Fibroblast of the conjunctiva (primary cell): ENCODE measurements around the gene CADM3.
A peak's percentile ranks its signal among the peaks of the same experiment; 100 is the strongest.

Experiments used
- DNase-seq: peaks from one replicate; pipeline ENCODE4 v3.0.0-alpha.2; 2010; ENCODE audit warnings: low read depth

Gene CADM3

DNA sequence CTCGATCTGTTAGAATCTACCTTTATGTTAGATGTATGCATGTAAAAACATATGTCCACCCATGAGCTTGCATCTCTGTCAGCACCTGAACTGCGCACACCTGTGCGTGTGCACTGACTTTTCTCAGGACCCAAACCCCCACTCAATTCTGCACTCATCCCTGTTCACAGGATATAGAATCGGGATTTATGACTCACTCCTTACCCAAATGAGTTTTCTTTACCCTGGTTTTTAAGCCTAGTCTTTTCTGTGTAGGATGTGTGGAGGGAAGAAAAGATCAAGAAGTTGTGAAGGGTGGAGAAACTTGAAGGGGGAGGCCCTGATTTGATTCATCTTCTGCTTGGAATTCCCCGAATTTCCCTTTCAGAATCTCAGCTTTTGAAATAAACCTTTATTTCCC, 35.7 kb downstream of the CADM3 start:
- no peak for DNase-seq

DNA sequence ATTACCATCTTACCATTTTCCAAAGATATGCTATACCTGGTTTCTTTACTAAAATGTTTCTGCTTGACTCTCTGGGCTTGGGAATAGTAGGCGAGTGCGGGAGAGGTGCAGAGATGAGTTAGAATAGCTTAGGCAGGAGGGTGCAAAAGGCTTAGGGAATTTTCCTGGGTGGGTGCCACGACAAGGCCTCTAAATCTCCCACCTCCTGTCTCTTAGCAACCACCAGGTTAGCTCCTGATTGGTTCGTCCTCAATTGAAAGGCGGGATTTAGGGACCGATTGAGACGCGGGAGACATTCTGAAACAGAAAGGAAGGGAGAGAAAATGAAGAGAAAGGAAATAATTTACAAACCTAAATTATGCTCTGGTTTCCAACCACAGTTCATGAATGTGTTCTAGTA, 36.4 kb downstream of the CADM3 start:
- DNase-seq, result no peak

DNA sequence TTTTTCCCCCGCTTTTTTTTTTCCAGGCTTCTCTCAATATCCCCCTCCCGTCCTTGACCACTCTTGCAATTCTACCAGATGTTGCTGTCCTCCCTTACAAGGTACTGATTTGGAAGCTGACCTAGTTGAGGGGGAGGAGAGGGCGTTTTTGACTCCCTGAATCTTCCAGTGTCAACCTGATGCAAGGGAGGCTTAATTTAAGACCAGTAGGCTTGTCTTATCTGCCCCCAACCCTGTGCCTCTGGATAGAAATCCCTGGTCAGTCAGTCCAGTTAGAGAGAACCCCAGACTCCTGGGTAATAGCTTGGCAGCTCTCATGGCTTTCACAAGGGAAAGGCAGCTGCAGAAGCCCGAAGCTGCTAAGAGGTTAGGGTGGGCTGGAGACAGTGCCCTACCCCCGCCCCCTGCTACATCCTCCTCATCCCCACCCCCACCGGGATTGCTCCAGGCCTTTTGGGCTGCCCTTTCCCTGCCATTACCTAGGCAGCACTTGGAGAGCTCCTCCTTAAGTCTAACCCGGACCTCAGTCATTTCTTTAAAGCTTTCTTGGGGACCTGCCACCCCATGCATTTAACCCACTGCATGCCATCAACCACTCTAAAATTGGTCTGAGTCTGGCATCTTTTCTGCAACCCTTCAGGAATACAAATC, 36.9 kb downstream of the CADM3 start:
- DNase-seq, result no peak

DNA sequence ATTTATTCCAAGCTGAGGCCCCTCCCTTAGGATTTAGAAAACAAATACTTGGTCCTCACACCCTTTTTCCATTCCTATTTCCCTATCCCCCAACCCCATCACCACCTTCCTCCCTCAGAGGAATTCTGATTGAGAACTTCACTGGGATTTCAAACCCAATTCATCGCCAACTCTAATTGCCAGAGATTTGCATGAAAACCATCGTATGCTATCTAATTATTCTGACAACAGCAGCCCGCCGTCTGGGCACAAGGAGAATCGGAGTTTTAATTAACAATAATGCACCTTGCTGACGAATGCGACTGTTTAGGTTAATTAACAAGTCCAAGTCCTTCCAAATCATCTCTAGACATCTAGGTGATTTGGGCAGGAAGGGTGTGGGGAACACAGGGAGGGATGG, 37.6 kb downstream of the CADM3 start:
- no peak for DNase-seq

DNA sequence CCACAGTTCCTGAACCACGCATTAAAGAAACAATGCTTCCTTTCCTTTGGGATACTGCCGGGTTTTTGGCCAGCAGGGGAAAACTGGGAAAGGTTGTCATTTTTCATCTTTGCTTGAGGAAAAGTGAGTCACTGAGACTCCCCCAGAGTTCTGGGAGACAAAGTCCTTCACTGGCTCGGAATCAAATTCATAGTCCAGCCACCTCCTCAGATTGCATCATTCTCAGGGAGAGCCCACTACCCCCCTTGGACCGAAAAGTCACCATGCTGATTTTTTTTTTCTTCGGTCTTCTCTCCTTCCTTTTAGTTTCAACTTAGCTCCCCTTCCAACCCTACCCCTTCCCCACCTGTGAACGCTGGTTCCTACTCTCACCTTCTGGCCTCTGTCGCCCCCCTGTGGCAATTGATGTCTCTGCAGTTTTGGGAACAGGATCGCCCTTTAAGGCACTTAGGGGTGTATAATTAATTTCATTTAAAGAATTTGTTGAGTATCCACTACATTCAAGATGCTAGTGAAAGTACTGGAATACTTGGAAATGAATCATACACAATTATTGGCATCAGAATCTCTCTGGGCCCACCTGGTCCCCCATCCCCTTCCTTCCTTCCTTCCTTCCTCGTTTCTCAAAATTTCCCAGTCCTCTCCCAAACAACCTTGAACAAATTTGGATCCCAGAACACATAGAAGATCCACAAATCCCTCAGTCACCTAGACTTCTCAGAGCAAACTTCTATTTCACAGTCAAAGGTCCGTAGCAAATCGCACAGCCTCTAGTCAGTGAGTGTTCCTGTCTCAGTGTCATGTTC, 40.1 kb downstream of the CADM3 start:
- no peak for DNase-seq

DNA sequence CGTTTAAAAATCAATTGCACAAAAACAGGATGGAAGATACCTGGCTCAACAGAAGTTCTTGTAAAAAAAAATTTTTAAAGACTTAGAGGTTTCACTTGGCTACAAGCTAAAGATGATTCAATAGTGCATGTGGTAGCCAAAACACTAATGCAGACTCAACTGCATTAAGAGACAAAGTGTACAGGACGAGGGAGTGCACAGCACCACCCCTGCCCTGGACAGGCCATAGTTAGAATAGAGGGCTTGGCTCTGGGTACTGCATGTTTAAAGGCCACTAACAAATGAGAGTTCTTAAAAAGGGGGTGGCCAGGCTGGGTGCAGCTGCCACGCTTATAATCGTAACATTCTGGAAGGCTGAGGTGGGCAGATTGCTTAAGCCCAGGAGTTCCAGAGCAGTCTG, 41.2 kb downstream of the CADM3 start:
- DNase-seq, result no peak

DNA sequence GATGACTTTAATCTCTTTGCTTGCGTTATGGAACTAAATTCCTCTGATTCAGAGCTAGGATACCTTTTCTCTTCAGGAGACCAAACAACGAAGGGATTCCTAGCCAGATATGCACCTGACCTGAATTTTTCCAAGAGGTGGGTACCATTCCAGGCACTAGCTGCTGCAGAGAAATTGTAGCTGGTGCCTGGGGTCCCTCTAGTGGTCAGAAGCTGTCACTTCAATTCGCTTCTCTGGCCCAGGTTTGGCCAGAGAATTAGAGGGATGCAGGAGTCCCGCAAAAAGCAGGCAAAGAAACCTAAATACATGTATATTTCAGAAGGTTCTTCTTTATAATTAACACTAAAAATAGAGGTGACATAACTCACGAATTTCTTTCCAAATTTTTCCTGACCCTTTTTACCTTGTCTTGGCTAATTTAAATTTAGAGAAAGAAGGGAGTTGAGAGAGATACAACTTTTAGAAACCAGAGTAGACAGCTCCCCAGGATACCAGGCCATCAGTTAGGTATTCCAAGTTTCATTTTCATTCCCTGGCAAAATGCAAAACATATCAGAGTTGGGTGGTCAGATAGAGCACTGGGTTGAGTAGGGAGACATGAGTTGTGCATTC, 42.8 kb downstream of the CADM3 start:
- DNase-seq, result peak; percentile 2

DNA sequence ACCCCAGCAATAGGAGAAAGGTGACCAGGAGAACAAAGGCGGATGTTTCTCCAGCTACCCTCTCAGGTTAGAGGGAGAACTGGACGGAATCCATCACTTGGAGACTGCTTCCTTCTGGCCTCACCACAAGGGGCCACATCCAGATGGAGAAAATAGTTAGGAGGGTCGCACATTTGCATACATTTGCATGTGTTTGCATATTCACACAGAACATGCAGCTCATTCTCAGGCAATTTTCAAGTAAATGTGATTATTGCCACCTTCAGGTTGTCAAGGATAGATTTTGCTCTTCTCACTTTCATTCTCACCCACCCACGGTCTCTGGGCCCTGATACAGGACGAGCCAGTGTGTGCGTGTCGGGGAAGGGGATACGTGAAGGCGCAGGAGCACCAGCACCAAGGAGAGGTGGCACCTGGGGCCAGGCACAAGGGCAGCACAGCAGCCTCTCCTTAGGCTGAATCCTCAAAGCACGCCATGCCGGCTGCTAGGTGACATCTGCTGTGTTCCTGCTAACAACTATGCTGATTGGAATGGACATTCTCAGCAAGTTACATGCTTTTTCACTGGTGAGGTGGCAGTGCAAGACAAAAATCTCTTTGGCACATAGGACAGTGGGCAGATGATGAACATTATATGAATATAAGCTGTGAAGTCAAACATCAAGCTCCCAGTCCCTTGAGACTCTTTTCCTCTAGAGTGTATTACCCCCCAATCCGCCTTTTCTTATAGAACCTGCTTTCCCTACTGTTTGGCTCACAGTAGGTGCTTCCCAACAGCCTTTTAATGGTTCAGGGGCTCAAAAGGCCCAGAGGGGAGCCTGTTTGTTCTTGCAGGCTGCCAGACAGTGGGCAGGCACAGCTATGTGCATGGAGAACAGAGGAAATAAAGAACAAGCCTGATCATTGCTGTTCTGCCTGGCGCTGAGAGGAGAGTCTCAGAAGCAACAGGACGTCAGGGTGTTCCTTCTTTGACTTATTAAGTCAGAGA, 47.5 kb downstream of the CADM3 start:
- no peak for DNase-seq

DNA sequence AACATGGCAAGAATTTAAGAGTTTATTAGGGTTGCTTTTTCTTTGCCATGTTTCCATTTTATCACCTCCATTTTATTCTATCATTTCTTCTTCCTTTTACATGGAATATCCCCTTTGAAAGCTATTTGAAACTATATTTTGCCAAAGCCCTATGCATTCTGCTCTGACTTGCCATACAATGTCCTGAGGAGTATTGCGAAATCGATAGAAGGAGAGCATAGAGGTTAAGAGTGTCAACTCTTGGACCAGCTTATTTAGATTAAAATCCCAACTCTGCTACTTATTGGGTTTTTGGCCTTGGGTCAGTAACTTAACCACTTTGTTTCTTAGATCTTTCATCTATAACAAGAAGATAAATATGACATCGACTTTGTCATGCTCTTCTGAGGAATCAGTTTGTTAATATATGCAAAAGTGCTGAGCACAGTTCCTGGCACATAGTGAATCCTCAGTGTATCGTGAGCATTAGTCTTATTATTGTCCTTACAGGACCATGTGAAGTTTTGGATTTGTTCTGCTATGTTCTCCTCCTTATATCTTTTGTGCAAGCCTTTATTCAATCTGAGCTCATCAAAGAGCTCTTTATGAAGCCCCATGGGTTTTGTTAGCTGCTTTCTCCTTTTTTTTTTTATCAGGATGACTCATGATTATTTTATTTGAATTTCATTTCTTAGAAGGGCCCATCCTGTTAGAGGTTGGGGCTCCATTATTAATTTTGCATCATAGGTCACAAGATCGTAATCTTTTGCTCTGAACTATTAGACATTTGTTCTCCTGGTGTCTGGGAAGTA, 50.9 kb downstream of the CADM3 start:
- no peak for DNase-seq

DNA sequence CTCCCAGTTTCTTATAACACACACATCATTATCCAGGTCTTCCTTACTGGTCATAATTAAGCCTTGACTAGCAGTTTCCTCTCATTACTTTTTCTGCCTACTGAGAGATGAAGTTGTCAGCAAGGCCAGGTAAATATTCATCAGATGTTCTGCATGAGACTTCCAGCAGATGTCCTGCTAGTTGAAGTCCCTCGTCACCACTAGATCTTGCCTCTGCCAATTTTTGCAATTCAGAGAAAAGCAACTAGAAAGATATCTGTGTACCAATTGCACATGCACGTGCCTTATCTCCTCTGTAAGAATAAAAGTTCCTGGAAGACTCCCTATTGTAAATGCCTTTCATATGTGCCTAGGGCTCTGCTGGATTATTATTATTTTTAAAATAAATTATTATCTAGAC, 51.6 kb downstream of the CADM3 start:
- DNase-seq, result no peak

DNA sequence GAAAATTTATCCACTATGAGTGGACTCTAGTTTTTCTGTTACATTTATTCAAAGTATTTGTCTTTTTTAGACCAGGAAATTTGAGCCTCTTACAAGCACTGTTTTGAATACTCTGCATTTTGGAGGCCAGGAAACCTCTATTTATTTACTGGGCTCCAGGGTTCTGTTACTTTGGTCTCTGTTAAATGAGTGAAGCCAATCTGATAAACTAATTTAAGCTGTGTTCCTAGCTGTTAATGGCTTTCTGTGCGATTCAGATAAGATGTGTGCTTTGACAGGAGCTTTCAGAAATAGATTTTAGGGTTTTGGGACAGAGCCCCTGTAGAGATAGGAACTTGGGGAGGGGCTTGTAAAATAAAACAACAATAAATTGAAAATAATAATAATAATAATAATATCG, 57.1 kb downstream of the CADM3 start:
- no peak for DNase-seq

DNA sequence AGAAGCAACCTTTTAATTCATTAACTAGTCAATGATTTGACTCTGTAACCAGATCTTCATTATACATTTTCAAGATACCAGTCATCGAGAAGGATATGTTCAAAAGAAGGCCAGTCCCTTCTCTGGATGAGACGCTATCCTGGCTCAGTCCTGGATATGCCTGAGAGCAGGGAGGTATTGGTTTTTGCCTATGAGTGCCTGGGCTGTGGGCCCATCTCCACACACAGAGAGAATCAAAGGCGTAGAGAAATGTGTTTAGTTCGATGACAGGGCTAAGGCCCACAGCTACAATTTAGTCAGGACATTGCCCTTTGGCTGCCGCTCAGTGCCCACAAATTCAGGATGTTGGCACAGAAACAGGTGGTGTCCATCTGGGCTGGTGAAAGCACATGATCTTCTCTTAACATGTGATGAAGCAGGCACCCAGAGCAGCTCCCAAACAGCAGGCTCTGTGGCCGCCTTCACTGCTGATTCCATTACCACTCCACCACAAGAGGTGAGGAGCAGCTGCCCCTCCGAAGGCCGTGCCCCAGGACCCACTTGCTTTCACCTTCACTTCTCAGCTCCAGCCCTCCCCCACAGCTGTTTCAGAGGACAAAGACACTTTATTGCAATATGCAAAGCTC, 58.0 kb downstream of the CADM3 start:
- DNase-seq, result no peak

DNA sequence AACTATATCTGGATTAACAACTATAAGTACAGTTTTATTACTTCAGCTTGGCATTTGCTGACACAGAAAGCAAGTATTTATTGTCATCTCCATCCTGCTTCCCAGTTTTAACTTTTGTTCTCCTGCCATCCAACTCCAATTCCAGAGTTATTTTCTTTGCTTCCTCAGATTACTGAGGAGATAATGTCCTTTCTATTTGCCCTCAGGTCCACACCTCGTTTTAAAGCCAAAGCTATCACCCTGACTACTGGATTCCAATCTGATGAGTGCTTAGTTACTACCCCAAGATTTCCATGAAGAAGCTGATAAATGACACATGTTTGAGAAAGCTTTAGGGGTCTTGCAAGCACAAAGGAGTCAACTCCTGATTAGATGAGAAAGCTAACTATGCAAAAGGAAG, 58.5 kb downstream of the CADM3 start:
- no peak for DNase-seq

DNA sequence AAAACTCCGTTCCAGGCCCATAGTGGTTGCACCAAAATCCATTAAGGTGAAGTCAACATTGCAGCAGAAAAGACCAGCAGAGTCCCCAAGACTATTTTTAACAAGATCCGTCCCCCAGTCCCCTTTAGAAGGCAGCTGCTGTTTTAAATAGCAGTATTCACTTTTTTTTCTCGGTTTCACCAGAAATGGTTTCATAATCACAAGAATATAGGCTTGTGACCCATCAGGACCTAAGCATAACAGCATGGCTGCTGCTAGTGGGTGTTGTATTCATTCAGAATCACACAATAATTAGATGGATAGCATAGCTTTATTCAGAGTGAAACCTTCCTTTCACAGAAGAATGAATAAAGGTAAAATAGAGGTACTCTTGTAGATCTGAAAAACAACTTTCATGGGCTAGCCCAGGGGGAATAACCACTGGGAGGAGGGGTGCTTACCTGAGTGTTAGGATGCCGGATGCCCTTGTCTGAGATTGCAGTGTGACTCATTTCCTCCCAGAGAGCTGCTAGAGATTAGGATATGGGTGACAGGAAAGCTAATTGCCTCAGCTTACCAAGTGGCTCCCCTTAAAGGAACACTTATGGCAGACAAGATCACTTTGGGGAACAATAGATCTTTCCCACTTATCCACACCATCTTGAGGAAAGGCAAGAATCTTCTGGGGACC, 68.3 kb downstream of the CADM3 start:
- no peak for DNase-seq

DNA sequence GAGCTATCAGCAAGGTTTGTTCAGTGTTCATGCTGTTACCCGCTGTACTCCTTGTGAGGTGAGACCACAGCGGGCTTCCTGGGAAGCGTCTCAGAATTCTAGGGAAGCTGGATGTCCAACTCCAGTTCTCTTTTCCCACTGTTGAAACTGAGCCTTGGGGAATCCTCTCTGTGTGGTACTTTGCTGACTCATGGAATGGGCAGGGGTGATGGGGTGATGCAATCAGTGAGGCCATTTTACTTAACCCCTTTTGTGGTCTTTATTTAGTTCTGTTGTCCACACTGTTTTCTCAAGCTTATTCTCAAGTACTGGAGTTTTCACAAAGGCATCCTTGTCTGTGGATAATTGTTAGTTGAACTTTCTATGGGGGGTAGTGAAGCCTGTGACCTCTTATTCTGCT, 75.9 kb downstream of the CADM3 start:
- DNase-seq, result no peak

DNA sequence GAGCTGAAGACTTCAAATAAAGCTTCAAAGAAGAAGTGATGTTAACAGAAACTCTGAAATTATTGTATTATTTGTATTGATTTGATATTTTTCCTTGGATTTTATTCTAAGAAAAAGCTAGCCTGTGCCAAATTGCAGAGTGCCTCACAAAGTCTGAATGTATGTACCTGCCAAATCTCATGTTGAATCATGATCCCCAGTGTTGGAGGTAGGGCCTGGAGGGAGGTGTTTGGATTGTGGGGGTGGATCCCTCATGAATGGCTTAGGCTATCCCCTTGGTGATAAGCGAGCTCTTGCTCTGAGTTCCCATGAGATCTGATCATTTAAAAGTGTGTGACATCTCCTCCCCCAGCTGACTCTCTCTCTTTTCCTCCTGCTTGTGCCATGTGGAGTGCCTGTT, 76.9 kb downstream of the CADM3 start:
- no peak for DNase-seq

DNA sequence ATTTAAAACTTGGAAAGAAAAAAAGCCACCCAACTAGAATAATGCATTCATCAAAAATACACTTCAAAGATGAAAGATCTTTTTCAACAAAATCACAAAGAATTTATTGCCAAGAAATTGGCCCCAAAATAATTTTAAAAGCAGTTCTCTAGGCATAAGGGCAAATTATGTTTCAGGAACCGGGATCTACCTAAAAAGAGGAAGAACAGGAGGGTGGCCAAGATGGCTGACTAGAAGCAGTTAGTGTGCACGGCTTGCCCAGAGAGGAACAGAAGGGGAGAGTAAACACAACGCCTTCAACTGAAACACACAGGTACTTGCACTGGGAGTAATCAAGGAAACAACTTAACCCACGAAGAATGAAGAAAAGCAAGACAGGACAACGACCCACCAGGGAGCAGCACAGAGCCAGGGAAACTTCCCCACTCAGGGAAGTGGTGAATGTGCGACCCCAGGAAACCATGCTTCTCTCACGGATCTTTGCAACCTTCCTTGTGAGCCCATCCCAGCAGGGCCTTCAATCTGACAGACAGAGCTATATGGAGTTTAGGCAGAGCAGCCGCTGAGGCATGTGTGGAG, 79.3 kb downstream of the CADM3 start:
- no peak for DNase-seq
